Thoracic aorta (tissue), 2 donors: ENCODE results near the gene PSORS1C1. TPM values are rescaled to one million over a fixed set of nuclear protein-coding genes. Genes with fewer than 3 reads are reported as not detected.

Experiments
- ATAC-seq: fragments of 150-250 bp; one replicate; pipeline ENCODE4 v1.8.0; 2017; ENCODE audit warnings: low read depth; ENCODE audit not compliant: insufficient number of reproducible peaks, low FRiP score
- DNase-seq: peaks from one replicate; pipeline ENCODE4 v3.0.0-alpha.2; 2020; ENCODE audit warnings: low spot score
- H3K27ac ChIP-seq, 2 donors: fragments of 200-600 bp; sonication (generic); 1 replicate in 1 of 2; 2 replicates in 1 of 2; pipeline ENCODE4 v1.5.1; 2016; ENCODE audit warnings: mild to moderate bottlenecking in 2 of 2, moderate library complexity in 2 of 2
- H3K27me3 ChIP-seq: fragments of 200-600 bp; sonication (generic); replicated peaks from 2 replicates; pipeline ENCODE4 v1.6.0; 2016; ENCODE audit warnings: mild to moderate bottlenecking; ENCODE audit not compliant: insufficient read depth
- H3K36me3 ChIP-seq: fragments of 200-600 bp; sonication (generic); one replicate; pipeline ENCODE4 v1.5.1; 2016
- H3K4me1 ChIP-seq, 2 donors: fragments of 200-600 bp; sonication (generic); 1 replicate in 1 of 2; 2 replicates in 1 of 2; pipeline versions ENCODE4 v1.5.1 to v1.6.0; 2016; ENCODE audit warnings: low read depth in 2 of 2, mild to moderate bottlenecking in 1 of 2; ENCODE audit not compliant: control insufficient read depth in 1 of 2
- H3K4me3 ChIP-seq: fragments of 200-600 bp; sonication (generic); 2 replicates; pipeline ENCODE4 v1.5.1; 2016; ENCODE audit warnings: mild to moderate bottlenecking
- H3K9me3 ChIP-seq: fragments of 200-600 bp; sonication (generic); 2 replicates; pipeline ENCODE4 v1.5.1; 2016
- CTCF ChIP-seq: fragments of 200-600 bp; sonication (generic); IDR thresholded peaks from one replicate; pipeline ENCODE4 v1.5.1; 2019; ENCODE audit warnings: antibody characterized with exemption
- total RNA-seq, 2 donors: library from RNA; depleted of rRNA; stranded (reverse); fragments of >200 nt; gene quantifications; one replicate each; pipeline versions ENCODE4 v1.1.0 to v1.2.3, GENCODE V29; 2016

PSORS1C1 gene
- total RNA-seq, 2 donors from 2014 or later = 3.7 to 6.8 TPM

DNA sequence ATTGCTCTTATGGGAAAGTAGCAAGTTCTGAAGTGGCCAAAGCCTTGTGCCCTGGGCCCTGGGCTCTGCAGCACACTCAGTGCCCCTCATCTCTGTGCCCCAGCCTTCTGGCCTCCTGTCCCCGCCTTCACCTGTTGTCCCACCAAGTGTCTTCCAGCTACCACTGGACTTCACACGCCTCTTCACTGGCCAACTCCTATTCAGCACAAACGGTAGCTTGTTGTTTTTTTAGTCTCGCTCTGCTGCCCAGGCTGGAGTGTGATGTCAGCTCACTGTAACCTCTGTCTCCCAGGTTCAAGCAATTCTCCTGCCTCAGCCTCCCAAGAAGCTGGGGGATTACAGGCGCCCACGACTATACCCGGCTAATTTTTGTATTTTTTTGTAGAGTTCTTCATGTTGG is 38.2 kb downstream of the PSORS1C1 start:
- no peak for TF ChIP-seq CTCF
- no peak for ATAC-seq

DNA sequence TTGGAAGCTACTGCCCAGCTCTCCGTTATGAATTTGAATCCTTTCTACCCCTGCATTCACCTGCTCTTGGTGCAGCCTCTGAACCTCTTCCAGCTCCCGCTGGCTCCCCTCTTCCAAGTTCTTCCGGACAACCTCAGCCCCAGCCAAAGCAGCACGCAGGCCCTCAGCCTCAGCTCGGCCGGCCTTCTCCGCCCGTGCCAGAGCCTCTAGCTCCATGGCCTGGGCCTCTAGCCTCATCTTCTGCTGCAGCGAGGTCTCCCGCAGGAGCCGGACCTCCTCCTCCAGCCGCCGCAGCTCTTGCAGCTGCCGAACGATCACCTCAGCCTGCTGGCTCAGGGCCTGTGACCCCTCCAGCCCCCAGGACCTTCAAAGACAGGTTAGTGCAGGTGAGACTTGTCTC is 39.8 kb downstream of the PSORS1C1 start:
- Histone ChIP-seq H3K27ac (no peak overlapping the region), H3K4me1 (peaks cover 5 to 21% of the 10 kb centered on the region in 2 donors), H3K9me3 (no peaks in the 10 kb centered on the region), H3K36me3 (peaks cover 3% of the 10 kb centered on the region), H3K4me3 (no peak overlapping the region), H3K27me3 (no peaks in the 10 kb centered on the region)
- TF ChIP-seq CTCF = no peak
- no peak for DNase-seq
- ATAC-seq = no peak

More for the DNA sequence above, 38.2 kb downstream of the PSORS1C1 start:
- Histone ChIP-seq H3K4me3 (no peak overlapping the region), H3K27me3 (no peaks in the 10 kb centered on the region), H3K36me3 (peaks cover 5% of the 10 kb centered on the region), H3K27ac (no peak overlapping the region), H3K4me1 (peaks cover 5 to 12% of the 10 kb centered on the region in 2 donors), H3K9me3 (no peaks in the 10 kb centered on the region)
- DNase-seq = no peak

DNA sequence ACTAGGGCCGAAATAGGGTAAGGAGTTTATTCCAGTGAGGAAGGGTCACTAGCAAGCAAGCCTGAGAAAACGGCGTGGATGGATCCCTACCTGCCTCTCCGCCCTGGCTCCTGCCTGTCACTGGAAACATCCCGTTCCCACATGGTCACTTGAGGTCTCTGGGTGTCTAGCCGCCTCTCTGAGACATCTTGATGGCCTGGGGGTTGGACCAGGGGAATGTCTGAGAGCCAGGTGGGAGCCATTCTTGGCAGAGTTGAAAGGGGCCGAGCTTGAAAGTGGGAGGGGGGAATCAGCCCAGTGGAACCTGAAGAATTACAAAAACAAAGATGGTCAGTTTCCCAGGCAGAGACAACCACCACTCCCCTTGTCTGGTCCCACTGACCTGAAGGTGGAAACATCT is 42.0 kb downstream of the PSORS1C1 start:
- ATAC-seq = no peak
- TF ChIP-seq CTCF = no peak
- H3K36me3 ChIP-seq = peaks cover 3% of the 10 kb centered on the region
- no peaks in the 10 kb centered on the region for H3K27me3 ChIP-seq
- no peak for DNase-seq
- H3K4me3 ChIP-seq = no peak overlapping the region
- no peaks in the 10 kb centered on the region for H3K9me3 ChIP-seq
- peaks cover 5 to 25% of the 10 kb centered on the region in 2 donors for H3K4me1 ChIP-seq
- H3K27ac ChIP-seq = no peak overlapping the region

GRCh38 chr6:31157513-31158139 is 43.0 kb downstream of the PSORS1C1 start, which contains the start of gene CCHCR1:
Gene CCHCR1, minus strand, starts transcription at chr6:31157802. Its CDS starts 202 bp downstream, at chr6:31157600.
- H3K4me1 ChIP-seq = peaks cover 5 to 25% of the 10 kb centered on the region in 2 donors
- no peak for TF ChIP-seq CTCF
- peak within 1 kb of the TSS; percentile 77 for H3K4me3 ChIP-seq
- H3K27ac ChIP-seq = peak within 1 kb of the TSS in 1 of 2 donors; percentile 67
- ATAC-seq = no peak
- no peak for DNase-seq
- no peaks in the 10 kb centered on the region for H3K9me3 ChIP-seq
- H3K27me3 ChIP-seq = no peaks in the 10 kb centered on the region
- H3K36me3 ChIP-seq = peaks cover 5% of the 10 kb centered on the region

DNA sequence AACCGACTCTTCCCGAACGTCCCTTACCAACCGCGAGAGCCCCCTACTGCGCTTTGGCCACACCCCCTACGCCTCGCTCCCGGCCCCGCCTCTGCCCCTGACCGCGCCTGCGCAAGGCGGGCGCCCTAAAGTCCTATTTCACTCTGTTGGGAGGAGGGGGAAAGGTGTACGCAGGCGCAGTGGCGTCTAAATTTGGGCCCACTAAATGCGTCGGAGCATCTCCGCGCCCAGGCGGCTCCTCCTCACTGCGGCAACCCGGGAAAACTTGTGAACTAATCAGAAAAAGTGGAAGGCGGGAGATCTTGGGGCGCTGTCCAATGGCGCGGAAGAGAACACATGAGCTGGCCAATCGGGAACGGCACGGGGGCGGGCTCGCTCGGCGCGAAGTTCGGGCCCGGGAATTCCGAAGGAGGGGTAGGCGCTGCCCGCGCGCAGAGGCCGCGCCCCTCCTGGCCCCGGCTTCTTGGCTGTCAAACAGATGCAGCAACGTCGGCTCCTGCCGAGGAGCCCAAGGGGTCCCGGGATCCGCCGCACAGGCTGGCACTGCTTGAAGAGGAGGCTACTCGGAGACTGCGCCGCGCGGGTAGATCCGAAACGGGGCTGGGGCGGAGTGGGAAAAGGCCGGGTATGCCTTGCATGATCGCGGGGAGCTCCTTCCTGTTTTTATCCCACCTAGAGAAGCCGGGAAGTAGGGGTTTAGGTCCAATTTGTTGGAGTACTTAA is 43.7 kb downstream of the PSORS1C1 start, which contains the start of gene TCF19:
Gene TCF19 (plus strand): TSS at position 450 of the 723 bp plus-strand sequence. CDS start 881 bp downstream, outside the sequence.
- Histone ChIP-seq H3K27ac (peak within 1 kb of the TSS in 1 of 2 donors; percentile 67), H3K9me3 (no peaks in the 10 kb centered on the region), H3K4me1 (peaks cover 5 to 25% of the 10 kb centered on the region in 2 donors), H3K36me3 (peaks cover 5% of the 10 kb centered on the region), H3K4me3 (peak within 1 kb of the TSS; percentile 77), H3K27me3 (no peaks in the 10 kb centered on the region)
- peak; percentile 99 for ATAC-seq
- TF ChIP-seq CTCF = no peak
- peak; percentile 97 for DNase-seq
